Activated CD4-positive, alpha-beta T cell treated with anti-CD3 and anti-CD28 coated beads for 24 hours (primary cell): Measurements from ENCODE around the gene CDH24.
A peak's percentile ranks its signal among the peaks of the same experiment; 100 is the strongest.

Experiments
- DNase-seq, 2 donors: peaks; one replicate each; pipeline ENCODE4 v3.0.0-alpha.2; 2020; ENCODE audit warnings: low read depth in 2 of 2

The CDH24 gene

DNA sequence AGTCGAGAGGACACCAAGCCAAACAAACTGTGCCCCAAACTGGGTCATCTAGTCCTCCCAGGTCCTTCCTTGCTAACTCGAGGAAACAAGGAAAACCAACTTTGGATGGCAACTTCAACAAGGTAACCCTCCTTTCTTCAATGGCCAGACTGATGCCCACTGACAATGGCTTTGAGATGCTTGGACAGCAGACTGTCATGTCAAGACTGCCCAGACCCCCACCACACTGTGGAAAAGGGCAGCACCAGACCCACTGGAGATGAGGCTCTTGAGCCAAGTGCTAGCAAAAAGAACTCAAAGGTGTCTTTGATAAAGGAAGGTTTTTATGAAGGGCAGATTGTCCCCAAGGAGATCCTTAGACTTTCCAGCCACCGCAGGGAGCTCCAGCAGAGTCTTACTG, 9.0 kb upstream of the CDH24 start:
- no peak for DNase-seq

DNA sequence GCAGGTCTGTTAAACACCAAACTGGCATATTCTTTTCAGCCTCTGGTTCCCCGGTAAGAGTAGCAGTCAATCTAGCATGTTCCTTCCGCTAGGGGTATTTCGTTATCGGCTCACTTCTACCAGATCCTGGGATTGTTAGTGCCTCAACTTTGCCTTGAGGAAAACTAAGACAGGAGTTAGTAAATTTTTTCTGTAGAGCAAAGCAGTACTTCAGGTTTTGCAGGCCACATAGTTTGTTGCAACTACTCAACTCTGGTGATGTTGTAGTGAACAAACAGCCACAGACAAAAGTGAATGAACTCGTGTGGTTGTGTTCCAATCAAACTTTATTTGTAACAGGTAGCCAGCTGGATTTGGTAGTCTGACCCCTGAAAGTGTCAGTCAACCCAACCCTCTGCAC, 6.3 kb upstream of the CDH24 start:
- no peak for DNase-seq

DNA sequence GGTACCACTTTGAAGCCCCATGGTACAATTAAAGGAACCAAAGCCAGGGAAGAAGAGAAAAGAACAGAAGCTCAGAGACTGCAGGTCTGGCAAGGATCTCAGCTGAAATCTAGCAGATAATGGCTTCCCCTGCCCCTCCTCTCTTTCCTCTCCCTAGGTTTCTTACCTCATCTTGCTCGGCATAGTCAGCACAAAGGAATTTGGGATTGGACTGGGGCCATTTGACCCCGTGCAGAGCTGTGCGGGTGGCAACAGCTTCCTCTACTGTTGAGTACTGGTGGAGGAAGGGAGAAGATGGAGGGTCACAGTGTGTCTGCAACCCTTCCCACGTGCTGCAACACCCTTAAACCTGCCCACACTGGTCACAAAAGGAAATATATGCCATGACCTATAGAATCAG, 4.7 kb upstream of the CDH24 start:
- no peak for DNase-seq

DNA sequence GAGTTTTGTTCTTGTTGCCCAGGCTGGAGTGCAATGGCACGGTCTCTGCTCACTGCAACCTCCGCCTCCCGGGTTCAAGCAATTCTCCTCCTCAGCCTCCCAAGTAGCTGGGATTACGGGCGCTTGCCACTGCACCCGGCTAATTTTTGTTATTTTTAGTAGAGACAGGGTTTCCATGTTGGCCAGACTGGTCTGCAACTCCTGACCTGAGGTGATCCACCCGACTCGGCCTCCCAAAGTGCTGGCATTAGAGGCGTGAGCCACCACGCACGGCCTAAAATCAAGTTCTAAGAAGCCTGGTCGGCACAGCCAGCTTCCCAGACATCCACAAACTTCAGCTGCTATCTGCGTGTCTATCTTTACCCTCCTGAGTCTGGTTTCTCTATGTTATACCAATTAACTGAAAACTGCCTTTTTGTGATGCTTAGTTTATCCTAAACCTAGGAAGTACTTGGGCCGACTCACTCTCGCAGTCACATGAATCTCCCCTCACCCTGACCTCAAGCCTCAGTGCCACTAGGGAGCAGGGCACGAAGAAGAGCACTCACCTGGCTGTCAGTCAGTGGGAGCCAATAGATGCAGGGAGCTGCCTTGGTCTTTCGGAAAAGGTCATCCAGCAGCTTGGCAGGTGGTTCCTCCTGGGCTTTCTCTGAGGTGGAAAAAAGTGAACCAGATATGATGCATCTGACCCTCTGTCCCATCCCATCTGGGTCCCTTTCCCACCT, 3.4 kb upstream of the CDH24 start:
- no peak for DNase-seq

DNA sequence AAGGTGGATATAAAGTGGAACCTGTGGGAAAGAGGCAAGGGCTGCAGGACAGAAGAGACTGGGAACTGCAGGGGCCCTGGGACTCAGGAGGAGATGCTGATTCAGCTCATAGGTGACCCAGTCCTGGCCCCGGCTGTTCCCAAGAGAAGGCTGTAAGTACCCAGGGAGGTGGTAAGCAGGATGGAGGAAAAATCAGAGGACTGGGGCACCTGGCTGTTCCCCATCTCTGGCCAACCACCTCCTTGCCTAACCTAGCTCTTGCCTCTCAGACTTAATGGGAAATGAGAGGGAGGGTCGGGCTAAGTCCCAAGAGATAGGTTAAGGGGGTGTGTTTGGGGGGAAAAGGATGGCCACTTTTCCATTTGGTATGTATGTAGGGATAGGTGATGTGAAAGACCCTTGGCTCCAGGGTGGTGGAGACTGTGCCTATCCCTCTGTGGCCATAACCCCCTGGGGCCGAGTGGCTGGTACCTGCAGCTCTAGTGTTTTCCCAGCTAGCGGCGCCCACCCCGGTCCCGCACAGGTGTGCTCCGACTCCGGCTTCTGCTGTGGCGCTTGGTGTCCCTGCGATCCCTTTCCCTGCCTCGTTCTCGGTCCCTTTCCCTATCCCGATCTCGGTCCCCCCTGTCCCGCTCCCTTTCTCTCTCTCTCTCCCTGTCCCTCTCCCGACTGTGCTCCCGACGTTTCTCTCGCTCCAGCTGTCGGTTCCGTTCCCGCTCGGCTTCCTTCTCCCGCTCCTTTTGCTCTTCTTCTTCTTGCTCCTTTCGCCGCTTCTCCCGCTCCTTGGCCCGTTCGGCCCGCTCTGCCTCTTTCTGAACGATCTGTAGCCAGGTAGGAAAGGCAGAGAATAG, 1.6 kb upstream of the CDH24 start:
- DNase-seq, result no peak

DNA sequence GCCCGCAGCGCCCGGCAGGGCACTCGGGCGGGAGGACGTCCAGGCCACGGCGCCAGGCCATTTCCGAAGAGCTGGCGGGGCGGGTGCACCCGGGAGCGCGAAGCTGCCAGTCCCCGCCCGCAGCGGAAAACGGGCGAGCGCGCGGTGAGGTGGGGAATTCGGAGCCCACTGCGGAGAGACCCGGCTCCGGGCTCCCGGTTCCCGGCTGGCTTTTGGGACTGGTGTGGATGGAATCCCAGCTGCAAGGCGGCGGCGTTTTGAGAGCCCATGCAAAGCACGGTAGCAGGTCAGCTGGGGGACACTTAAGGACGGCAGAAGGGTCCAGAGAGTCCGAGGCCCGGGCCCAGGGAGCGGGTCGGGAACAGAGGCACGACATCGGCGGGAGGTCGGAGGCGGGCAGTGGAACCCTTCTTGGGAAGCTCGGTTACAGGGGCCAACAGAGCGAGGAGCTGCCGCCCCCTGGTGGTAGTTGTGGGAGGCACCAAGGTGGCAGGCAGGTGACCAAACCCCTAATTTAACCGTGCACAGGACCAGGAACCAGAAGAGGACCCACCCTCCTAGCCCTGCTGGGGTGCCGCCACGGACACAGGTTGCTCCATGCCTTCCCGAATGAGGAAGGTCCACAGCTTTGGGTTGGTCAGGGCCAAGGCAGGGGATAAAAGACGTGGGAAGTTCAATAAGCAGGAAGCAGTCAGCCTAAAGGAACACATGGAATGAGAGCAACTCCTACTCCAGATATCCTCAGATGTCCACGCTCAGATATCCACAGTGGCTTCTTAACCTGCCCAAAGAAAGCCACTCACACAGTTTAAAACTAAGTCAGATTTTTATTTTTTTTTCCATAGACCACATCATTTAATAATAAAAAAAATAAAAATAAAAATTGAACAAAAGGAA, 685 bp upstream of the CDH24 start:
- peak; percentile 86 to 87 for DNase-seq

DNA sequence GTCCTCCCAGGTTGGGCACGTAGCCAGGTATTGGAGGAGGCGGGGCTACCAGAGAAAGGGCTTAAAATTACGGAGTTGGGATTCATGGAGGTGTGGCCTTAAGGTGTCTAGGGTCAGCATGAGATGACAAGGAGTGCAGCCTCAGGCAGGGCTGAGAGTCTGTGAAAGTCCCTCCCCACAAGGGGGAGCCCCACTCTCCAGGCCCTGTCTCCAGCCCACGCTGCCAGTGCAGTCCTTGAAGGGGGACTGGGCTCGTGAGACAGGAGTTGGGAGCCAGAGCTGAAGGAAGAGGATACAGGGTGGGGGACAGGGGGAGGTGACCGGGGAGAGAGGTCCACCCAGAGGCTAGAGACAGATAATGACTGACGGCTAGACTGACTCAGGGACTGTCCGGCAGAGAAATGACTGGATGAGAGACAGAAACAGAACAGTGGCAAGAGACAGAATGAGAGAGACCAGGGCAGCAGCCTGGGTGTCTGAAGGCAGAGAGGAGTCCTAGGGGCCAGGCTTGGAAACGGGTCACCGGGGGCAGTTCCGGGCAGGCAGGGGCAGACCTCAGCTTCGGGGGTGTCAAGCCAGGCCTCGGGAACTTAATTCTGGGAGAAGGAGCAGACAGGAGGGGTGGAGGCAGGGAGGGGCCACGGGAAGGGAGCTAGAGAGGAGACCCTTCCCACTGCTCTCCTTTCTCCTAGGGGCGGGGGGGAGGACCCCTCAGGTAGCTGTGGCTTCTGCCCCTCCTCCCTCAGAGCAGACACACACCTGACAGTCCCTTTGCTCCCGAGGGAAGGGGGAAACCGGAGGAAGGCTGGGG, 970 bp downstream of the CDH24 start:
- DNase-seq, result peak; percentile 47 to 49

DNA sequence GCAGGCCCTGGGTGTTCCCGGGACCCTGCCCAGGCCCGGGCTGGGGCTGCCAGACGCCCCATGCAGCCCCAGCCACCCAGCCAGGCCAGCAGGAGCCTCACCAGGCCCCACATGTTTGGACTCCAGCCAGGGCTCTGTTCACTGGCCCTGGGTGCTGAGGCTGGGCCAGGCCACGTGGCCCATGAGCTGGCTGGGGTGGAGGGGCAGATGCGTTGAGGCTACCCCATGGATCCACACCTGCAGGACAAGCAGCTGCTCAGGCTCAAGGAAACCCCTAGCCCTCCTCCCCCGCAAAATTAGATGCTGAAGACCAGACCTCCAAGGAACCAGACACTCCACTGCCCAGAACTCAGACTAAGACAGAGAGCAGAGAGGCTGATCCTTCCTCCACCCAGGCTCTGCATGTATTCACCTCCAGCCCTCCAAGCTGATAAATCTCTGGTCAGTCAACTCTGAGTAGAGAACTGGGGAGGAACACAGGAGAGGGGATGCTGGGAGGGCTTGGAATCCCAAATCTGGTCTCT, 1.6 kb downstream of the CDH24 start:
- DNase-seq, result no peak

DNA sequence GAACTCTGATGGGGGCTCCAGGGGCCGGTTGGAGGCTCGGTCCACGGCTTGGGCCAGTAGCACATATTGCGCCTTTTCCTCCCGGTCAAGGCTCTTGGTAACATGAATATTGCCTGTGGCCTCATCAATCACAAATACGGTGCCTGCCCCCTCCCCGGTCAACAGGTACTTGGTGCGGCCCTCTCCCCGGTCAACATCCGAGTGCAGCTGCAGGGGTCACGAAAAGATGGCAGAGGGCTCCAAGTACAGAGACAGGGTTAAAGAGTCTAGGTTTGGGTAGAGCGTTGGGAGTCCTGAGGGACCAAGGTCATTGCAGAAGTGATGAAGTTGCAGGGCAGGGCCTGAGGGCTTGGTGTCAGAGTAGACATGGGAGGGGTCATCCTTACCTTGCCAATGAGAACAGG, 2.2 kb downstream of the CDH24 start:
- no peak for DNase-seq

DNA sequence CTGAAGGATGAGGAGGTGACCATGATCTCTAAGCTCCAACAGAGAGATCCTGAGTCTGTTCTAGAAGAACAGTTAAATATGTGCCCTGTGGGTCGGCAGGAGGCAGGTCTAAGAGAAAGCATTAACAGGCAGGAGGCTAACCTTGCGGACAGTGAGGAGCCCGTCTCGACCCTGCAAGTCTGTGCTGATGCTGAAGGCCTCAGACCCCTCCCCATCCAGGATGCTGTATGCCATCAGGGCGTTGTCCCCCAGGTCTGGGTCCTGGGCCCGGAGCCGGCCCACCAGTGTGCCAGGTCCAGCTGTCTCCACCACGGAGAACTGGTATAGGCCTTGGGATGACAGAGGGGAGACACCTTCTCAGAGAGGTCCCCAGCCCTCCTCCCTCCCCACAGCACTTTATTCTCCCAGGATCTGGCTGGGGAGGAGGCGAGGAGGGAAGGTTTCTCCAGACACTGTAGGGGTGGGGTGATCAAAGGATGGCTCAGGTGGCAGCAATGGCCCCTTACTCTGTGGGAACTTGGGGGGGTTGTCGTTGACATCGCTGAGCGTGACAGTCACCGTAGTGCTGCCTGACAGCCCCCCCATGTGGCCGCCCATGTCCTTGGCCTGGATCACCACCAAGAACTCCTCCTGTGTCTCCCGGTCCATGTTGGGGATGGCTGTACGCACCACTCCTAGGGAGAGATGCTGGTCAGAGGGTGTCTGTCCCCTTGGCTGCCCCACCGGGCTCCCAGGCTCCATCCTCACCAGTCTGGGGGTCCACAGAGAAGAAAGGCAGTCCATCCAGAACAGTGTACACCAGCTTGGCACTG, 3.1 kb downstream of the CDH24 start:
- DNase-seq, result no peak

DNA sequence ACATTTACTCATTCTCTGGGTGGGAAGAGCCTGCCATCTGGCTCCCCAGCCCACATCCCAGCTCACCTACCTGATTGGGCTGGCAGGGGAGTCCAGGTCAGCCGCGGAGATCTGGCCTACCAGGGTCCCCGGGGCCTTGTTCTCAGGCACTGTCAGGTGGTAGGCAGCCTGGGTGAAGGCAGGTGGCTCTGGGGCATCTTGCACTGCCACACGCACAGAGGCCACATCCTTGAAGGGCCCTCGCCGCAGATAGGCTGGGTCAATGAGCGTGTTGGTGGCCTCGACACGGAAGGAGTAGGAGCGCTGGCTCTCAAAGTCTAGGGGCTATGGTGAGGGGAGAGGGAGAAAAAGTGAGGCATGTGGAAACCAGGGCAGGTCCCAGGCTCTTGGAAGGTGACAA, 3.9 kb downstream of the CDH24 start:
- no peak for DNase-seq

DNA sequence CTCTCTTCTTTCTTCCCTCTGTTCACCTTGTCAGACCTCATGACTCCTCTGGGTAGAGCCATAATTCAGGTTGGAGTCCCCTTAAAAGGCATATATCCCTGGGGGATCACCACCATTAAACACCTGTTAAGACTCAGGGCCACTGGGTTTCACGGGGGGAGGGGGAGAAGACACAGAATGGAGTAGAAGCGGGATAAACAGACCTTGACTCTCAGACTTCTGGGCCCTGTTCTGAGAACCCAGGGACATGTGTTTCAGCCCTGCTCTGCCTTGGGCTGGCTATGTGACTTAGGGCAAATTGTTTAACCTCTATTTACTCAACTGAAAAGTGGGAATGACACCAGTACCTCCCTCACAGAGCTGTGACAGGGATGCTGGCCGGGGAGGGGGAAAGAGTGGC, 4.6 kb downstream of the CDH24 start:
- no peak for DNase-seq

DNA sequence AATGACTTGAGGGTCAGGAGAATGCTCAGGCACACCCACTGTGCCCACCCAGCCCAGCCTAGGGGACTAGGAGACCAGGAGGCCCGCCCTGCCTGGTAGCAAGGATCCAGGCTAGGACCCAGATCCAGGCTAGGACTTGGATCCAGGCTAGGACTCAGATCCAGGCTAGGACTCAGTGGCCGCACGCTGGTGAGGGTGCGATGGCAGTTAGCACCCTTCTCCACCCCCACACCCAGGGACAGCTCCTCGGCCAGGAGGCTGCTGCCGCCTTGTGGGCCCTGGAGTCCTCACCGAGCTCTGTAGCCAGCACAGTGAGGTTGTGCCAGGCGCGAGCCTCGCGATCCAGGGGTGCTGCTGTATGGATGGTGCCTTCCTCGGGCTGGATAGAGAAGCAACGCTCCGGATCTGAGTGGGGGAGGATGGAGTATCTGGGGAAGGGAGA, 5.1 kb downstream of the CDH24 start:
- DNase-seq, result no peak

DNA sequence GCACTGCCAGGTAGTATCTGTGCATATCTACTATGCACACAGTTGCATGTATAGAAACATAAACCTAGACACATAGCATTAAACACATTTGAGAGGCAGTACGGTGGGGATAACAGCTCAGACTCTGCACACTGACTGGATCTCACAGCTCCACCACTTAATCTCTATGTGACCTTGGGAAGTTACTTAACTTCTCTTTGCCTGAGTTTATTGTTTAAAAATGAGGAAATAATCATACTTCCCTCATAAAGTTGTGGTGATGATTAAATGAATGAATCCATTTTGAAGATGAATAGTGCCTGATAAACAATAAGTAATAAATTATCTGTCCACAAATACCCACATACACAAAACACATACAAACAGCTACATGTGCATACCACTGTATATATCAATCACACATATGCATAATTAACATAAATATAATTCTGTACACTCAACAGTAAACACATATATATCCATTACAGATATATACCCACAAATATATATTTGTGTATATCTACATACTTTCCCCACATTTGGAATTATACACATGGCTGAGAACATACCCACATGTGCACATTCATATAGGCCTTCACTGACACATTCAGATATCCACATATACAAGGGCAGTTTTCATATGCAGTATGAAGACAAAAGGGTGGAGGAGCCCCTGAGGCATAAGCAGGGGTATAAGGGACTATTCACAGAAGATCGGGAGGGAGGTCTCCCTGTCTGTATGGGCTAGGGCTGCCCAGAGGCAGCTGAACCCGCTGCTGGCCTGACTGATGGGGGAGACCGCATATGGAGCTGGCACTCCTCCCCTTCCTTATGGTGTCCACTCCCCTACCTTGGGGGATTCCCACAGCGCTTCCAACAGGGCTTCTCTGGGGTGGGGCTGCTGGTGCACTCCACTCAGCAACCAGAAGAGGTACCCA, 5.9 kb downstream of the CDH24 start:
- no peak for DNase-seq

DNA sequence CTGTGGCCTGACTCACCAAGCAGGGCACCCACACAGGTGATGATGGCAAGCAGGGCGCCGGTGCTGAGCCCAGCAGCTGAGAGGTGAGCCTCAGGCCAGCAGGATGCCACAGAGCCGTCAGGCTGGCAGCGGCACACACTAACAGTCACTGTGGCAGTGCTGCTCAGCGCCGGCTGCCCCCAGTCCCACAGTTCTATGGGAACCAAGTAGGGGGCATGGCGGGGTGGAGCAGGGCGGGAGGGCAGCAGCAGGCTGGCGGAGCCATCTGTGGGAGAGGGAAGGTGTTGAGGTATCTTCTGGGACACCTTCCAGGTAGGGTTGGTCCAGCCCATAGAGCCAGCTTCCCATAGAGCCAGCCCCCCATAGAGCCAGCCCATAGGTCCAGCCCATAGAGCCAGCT, 8.3 kb downstream of the CDH24 start:
- DNase-seq, result no peak

DNA sequence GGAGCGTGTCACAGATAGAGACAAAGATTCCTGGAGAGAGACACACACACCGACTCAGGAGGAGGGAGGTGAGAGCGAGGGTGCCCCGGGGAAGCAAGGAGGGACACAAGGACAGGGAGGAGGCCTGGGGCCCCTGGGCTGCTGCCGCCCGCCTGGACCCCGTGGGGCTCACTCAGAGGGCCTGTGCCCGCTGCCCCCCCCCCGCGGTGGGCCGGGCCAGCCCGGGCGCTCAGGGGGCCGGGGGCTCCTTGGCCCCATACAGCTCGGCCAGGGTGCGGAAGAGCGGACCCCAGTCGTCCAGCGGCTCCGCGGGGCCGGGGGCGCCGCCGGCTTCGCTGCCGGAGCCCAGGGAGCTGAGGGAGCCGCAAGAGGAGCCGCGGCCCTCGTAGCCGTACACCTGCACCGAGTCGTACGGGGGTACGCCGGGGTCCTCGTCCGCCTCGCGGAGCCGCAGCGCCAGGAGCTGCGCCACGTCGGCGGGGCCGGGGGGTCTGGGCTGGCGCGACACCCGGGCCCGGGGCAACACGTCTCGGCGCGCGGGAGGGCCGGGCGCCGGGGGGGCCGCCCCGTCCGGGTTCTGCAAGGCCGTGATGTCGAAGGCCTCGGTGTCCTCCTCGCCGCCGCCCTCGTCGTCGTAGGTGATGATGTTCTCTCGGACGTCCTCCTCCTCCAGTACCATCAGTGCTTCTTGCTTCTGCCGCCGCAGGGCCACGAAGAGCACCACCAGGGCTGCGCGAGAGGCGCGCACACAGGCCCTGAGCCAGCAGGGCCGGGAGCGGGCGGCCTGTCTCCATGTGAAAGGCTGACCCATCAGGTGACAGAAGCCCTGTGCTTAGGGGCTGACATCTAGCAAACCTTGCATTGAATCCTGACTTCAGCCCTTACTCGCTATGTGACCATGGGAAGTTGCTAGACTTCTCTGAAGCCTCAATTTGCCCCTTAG, 9.3 kb downstream of the CDH24 start:
- no peak for DNase-seq

DNA sequence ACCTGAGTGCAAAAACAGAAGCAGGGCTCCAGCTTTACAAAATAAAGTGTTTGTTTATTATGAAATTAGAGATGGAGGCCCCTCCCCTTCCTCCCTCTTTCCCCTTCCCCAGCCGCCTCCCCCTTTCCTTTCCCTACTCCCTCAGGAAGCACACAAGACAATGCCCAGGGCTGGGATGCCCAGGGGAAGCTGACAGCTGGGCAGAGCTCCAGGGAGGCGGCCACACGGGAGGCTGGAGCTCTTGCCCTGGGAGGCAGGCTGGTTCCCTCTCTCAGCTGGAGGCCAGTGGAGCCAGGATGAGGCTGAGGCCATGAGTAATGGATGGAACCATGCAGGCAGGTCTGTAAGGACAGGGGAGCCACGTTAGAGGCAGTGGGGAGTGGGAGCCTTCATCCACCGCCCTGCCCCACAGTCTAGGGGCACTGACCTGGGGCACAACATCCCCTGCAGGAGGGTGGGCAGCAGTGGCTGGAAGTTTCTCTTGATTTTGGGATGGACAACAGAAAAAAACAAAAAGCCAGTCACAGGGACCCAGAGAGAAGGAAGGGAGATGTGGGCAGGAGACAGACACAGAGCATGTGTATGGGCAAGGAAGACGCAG, 10.2 kb downstream of the CDH24 start:
- no peak for DNase-seq
